Measurements from ENCODE around the gene PAPSS1.

The PAPSS1 gene

GRCh38 chr4:107757283-107757682, 37.2 kb upstream of the PAPSS1 start:
- no peak for DNase-seq
- no peak overlapping the region for H2AFZ ChIP-seq (ENCODE audit: low read depth, low read length)
- H3K27ac ChIP-seq (ENCODE audit: low read length), result no peak overlapping the region
- no peaks in the 10 kb centered on the region for H3K36me3 ChIP-seq (ENCODE audit: insufficient read depth, low read length)
- peaks cover 3% of the 10 kb centered on the region for H3K27me3 ChIP-seq (ENCODE audit: insufficient read depth, low read length, poor library complexity)
- H3K4me3 ChIP-seq (ENCODE audit: low read depth in 1 of 2, low read length in 2 of 2), result no peak overlapping the region
- no peaks in the 10 kb centered on the region for H4K20me1 ChIP-seq (ENCODE audit: insufficient read depth, low read length)
- no peak overlapping the region for H3K4me2 ChIP-seq (ENCODE audit: insufficient read depth, low read length)
- H3K79me2 ChIP-seq (ENCODE audit: insufficient read depth, low read length), result no peaks in the 10 kb centered on the region
- no peaks in the 10 kb centered on the region for H3K4me1 ChIP-seq (ENCODE audit: insufficient read depth, low read length)
- no peaks in the 10 kb centered on the region for H3K9me3 ChIP-seq (ENCODE audit: insufficient read depth, low read length, severe bottlenecking)
- H3K9ac ChIP-seq (ENCODE audit: low read depth, low read length), result no peak overlapping the region
- ATAC-seq (ENCODE audit: insufficient read depth, low read depth), result no peak
- TF ChIP-seq EZH2 (IDR thresholded peaks at IDR 0.05; ENCODE audit: borderline replicate concordance, low read depth, low read length, severe bottlenecking) (no peak), CTCF (IDR thresholded peaks at IDR 0.05; ENCODE audit: borderline replicate concordance, extremely low read depth, low read length, poor library complexity, severe bottlenecking) (no peak)

GRCh38 chr4:107755841-107756356, 35.9 kb upstream of the PAPSS1 start:
- no peak for DNase-seq
- Histone ChIP-seq H3K36me3 (ENCODE audit: insufficient read depth, low read length) (no peaks in the 10 kb centered on the region), H3K9ac (ENCODE audit: low read depth, low read length) (no peak overlapping the region), H3K4me3 (ENCODE audit: low read depth in 1 of 2, low read length in 2 of 2) (no peak overlapping the region), H2AFZ (ENCODE audit: low read depth, low read length) (no peak overlapping the region), H4K20me1 (ENCODE audit: insufficient read depth, low read length) (no peaks in the 10 kb centered on the region), H3K4me1 (ENCODE audit: insufficient read depth, low read length) (no peaks in the 10 kb centered on the region), H3K9me3 (ENCODE audit: insufficient read depth, low read length, severe bottlenecking) (no peaks in the 10 kb centered on the region), H3K4me2 (ENCODE audit: insufficient read depth, low read length) (no peak overlapping the region), H3K27ac (ENCODE audit: low read length) (no peak overlapping the region), H3K79me2 (ENCODE audit: insufficient read depth, low read length) (no peaks in the 10 kb centered on the region), H3K27me3 (ENCODE audit: insufficient read depth, low read length, poor library complexity) (peaks cover 3% of the 10 kb centered on the region)
- ATAC-seq (ENCODE audit: insufficient read depth, low read depth), result no peak
- TF ChIP-seq EZH2 (IDR thresholded peaks at IDR 0.05; ENCODE audit: borderline replicate concordance, low read depth, low read length, severe bottlenecking), result no peak
- no peak for TF ChIP-seq CTCF (IDR thresholded peaks at IDR 0.05; ENCODE audit: borderline replicate concordance, extremely low read depth, low read length, poor library complexity, severe bottlenecking)

GRCh38 chr4:107751670-107752069, 31.6 kb upstream of the PAPSS1 start:
- no peak overlapping the region for H3K4me2 ChIP-seq (ENCODE audit: insufficient read depth, low read length)

More at GRCh38 chr4:107751670-107752069, 31.6 kb upstream of the PAPSS1 start:
- TF ChIP-seq CTCF (IDR thresholded peaks at IDR 0.05; ENCODE audit: borderline replicate concordance, extremely low read depth, low read length, poor library complexity, severe bottlenecking) (no peak), EZH2 (IDR thresholded peaks at IDR 0.05; ENCODE audit: borderline replicate concordance, low read depth, low read length, severe bottlenecking) (no peak)
- no peaks in the 10 kb centered on the region for H3K79me2 ChIP-seq (ENCODE audit: insufficient read depth, low read length)
- H4K20me1 ChIP-seq (ENCODE audit: insufficient read depth, low read length), result no peaks in the 10 kb centered on the region
- H3K4me3 ChIP-seq (ENCODE audit: low read depth in 1 of 2, low read length in 2 of 2), result no peak overlapping the region
- ATAC-seq (ENCODE audit: insufficient read depth, low read depth), result no peak
- no peaks in the 10 kb centered on the region for H3K36me3 ChIP-seq (ENCODE audit: insufficient read depth, low read length)
- peaks cover 14% of the 10 kb centered on the region for H3K27me3 ChIP-seq (ENCODE audit: insufficient read depth, low read length, poor library complexity)
- no peaks in the 10 kb centered on the region for H3K9me3 ChIP-seq (ENCODE audit: insufficient read depth, low read length, severe bottlenecking)
- H3K27ac ChIP-seq (ENCODE audit: low read length), result no peak overlapping the region
- no peak overlapping the region for H2AFZ ChIP-seq (ENCODE audit: low read depth, low read length)
- H3K9ac ChIP-seq (ENCODE audit: low read depth, low read length), result no peak overlapping the region
- no peak for DNase-seq
- no peaks in the 10 kb centered on the region for H3K4me1 ChIP-seq (ENCODE audit: insufficient read depth, low read length)

Data from DND-41 (cell line).